GM21447 (cell line): ENCODE data around the gene SLIT3.

ENCODE experiments used
- ATAC-seq: cut with Tn5 transposase; IDR thresholded peaks from one replicate; pipeline ENCODE4 v1.9.1; 2021; ENCODE audit not compliant: unreplicated experiment

The SLIT3 gene

GRCh38 chr5:168878135-168878745, 422.7 kb downstream of the SLIT3 start:
- no peak for ATAC-seq

- no peak for ATAC-seq
These were observed 423.6 kb downstream of the SLIT3 start for GRCh38 chr5:168877132-168877892.

- no peak for ATAC-seq
These were observed 424.5 kb downstream of the SLIT3 start for GRCh38 chr5:168876419-168876818.

- no peak for ATAC-seq
These were observed 425.1 kb downstream of the SLIT3 start for GRCh38 chr5:168875832-168876231.

GRCh38 chr5:168874713-168875380, 426.1 kb downstream of the SLIT3 start:
- no peak for ATAC-seq

GRCh38 chr5:168872246-168872645, 428.7 kb downstream of the SLIT3 start:
- ATAC-seq, result no peak

- ATAC-seq, result no peak
These were observed 430.0 kb downstream of the SLIT3 start for GRCh38 chr5:168870910-168871309.

GRCh38 chr5:168869615-168870227, 431.2 kb downstream of the SLIT3 start:
- ATAC-seq, result no peak

GRCh38 chr5:168867241-168867640, 433.7 kb downstream of the SLIT3 start:
- ATAC-seq, result no peak

GRCh38 chr5:168865968-168866367, 435.0 kb downstream of the SLIT3 start:
- ATAC-seq, result no peak

- no peak for ATAC-seq
These were observed 437.9 kb downstream of the SLIT3 start for GRCh38 chr5:168863021-168863420.

GRCh38 chr5:168860503-168860902, 440.4 kb downstream of the SLIT3 start:
- ATAC-seq, result no peak

- no peak for ATAC-seq
These were observed 440.9 kb downstream of the SLIT3 start for GRCh38 chr5:168860081-168860480.

GRCh38 chr5:168859471-168859870, 441.5 kb downstream of the SLIT3 start:
- ATAC-seq, result no peak

GRCh38 chr5:168858994-168859393, 441.9 kb downstream of the SLIT3 start:
- ATAC-seq, result no peak

GRCh38 chr5:168858371-168858770, 442.6 kb downstream of the SLIT3 start:
- ATAC-seq, result no peak

GRCh38 chr5:168853972-168854371, 447.0 kb downstream of the SLIT3 start:
- ATAC-seq, result no peak

GRCh38 chr5:168852329-168852728, 448.6 kb downstream of the SLIT3 start:
- ATAC-seq, result no peak

GRCh38 chr5:168851902-168852321, 449.0 kb downstream of the SLIT3 start:
- peak; percentile 81 for ATAC-seq

GRCh38 chr5:168850683-168851082, 450.3 kb downstream of the SLIT3 start:
- no peak for ATAC-seq

GRCh38 chr5:168848569-168848968, 452.4 kb downstream of the SLIT3 start:
- no peak for ATAC-seq
